Hypothalamus (tissue), 51 donors: ENCODE results near the gene CHID1.
A peak's percentile ranks its signal among the peaks of the same experiment; 100 is the strongest.

Experiments
- DNase-seq, 51 donors: peaks; one replicate each; lab custom pipeline; 2025; lab: John Stamatoyannopoulos, UW

Gene CHID1

DNA sequence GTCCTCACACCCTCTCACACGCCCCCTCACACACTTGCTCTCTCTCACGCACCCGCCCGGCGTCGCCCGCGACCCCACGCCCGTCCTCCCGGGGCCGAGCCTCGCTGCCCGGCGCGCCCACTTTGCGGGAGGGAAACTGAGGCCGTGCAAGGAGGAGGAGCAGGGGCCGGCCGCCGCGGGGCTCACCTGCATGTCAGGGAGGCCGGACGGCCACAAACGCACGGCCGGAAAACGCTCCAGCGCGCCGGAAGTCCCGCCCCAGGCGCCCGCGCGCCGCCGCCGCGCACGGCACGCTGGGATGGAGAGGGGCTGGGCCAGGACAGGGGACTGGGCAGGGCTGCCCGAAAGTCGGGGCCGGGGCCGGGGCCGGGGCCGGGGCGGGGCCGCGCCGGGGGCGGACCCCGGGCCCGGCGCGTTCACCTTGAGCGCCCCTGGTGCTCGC is at the start of gene CHID1:
Gene CHID1, minus strand, starts transcription at position 222 of the 442 bp plus-strand sequence. CDS start 5,994 bp downstream, outside the sequence.
- peak in 50 of 51 donors; percentile 32 to 89 (median 77) for DNase-seq

- DNase-seq = no peak
Observed at GRCh38 chr11:959608-960007, 49.0 kb upstream of the CHID1 start.

GRCh38 chr11:959027-959426 is 48.4 kb upstream of the CHID1 start:
- no peak for DNase-seq

- DNase-seq = no peak
Observed at GRCh38 chr11:958101-958500, 47.5 kb upstream of the CHID1 start.

DNA sequence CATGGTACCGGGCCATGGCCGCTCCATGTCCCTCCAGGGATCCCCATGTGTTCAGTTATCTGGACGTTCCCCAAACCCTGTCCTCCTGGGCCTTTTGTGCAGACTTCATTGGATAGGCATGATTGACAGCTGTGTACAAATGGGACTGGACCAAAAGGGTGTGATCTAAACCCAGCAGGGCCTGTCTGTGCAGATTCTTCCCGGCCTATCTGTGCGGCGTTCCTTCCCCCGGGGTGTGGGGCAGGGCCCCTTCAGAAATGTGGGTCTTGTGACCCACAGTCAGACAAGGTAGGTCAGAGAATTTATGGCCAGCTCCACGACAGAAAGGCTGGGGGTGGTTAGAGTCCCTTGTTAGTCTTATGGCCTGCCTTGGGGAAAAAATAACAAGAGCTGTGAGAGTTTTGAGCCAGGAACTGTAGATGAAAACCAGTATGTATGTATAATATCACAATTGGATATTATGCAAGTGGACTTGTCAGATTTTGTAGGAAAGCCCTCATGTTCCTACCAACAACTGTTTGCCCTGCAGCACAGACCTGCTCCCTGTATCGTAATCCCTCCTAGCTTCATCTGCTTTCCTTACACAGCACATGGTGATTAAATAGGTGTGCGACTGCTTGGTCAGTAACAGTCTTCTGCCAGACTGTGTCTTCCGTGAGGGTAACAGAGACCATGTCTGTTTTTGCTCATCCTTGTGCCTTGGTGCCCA is 46.8 kb upstream of the CHID1 start:
- DNase-seq = no peak

DNA sequence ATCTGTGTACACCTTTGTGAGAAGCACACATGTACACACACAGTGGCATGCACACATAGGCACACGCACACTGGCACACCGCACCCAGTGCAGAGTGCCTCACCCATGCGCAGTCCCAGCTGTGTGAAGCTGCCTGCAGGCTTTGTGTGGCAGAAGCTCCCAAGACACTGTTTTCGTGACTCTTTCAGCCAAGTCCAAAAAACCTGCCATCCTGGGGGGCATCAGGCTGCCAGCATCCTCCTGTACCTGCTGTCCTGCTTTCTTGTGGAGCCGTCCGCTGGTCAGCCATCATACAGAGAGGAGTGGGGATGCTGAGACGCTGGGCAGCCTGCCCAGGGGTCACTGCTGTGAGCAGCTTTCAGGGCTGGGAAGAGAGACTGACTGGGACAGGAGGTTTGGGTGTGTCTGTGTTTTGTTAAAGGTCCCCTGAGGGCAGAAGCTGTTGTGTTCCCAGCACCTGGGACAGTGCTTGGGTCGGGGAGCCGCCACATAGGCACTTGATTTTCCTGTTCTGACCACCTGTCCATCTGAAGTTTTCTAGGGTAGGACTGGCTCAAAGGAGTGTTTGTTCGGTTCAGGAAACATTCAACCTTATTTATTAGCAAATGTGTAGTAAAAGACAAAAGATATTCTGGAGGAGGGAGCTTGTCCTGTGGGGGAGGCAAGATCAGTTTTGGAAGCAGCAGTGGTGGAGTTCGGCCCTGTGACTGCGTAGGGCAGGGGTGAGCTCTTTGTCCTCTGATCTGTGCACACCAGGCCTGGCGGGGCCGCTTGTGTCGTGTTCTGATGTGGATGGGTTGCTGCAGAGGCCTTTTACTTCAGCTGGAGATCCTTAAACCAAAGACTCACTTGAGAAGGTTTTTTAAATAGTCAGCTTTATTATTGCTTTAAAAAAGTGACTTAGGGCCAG is 44.8 kb upstream of the CHID1 start:
- DNase-seq = no peak

GRCh38 chr11:954392-955153 is 44.0 kb upstream of the CHID1 start:
- DNase-seq = no peak

DNA sequence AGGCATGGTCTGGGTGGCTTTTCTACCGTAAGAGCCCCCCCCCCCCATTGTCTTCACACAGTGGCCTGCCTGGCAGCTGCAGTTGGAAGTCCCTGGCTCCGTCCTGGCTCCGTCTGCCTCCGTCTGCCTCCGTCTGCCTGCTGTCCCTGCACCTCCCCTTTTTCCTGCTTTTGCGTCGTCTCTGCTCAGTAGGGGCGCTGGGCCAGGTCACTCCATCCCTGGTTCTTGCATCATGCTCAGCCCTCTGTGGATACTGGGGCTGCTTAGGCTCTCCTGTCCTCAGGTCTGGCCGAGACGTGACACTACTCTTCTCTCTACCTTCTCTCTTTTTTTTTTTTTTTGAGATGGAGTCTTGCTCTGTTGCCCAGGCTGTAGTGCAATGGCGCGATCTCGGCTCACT is 42.9 kb upstream of the CHID1 start:
- peak in 3 of 51 donors; percentile 18 to 32 (median 20) for DNase-seq

GRCh38 chr11:952406-953385 is 42.1 kb upstream of the CHID1 start:
- DNase-seq = peak in 15 of 51 donors; percentile 14 to 56 (median 34)

DNA sequence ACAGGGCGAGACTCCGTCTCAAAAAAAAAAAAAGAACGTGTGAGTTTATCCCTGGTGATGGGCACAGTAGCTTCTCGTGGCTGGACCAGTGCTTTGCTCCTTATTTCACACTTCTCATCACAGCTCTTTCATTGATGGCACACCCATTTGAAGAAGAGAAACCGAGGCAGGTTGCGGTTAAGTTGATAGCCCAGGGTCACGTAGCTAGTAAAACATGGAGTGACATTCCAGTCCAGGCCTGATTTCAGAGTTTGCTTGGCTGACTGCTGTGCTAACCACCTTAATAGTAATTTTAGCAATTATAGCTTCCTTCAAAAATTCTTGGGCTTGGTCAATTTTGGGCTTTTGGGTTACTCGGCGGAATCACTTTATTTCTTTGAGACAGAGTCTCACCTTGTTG is 40.9 kb upstream of the CHID1 start:
- no peak for DNase-seq

DNA sequence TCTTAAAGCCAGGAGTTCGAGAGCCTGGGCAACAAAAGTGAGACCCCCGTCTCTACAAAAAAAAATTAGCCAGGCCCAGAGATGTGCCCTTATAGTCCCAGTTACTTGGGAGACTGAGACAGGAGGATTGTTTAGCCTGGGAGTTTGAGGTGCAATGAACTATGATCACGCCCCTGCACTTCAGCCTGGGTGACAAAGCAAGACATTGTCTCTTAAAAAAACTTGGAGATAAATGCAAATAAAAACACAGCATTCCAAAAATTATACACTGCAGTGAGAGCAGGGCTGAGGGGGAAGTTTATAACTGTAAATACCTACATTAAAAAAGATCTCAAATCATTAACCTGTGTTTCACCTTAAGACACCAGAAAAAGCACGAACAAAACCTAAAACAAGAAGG is 37.1 kb upstream of the CHID1 start:
- no peak for DNase-seq

DNA sequence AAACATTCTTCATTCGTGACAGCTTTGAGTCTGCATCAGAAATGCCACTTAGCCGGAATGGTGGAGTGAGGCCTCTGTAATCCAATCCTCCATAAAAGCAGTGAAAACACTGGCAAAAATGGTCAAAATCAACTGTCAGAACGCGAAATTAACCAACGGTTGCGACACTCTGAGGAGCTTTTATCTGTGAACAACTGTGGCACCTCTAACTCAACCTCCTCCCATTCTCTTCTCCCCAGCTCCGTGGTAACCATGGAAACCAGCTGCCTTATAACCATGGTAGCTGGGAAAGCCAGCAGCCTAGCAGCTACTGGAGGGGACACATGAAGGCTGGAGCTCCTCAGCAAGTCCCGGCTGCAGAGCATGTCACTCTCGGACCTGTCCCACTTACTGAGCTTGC is 35.4 kb upstream of the CHID1 start:
- peak in 24 of 51 donors; percentile 12 to 74 (median 45) for DNase-seq

- peak in 1 of 51 donors; percentile 17 for DNase-seq
Observed at GRCh38 chr11:944711-945470, 34.3 kb upstream of the CHID1 start.

- DNase-seq = peak in 14 of 51 donors; percentile 7 to 63 (median 32)
Observed at GRCh38 chr11:942823-943222, 32.2 kb upstream of the CHID1 start.

- peak in 2 of 51 donors; percentile 7 to 26 for DNase-seq
Observed at GRCh38 chr11:940496-941135, 30.0 kb upstream of the CHID1 start.

DNA sequence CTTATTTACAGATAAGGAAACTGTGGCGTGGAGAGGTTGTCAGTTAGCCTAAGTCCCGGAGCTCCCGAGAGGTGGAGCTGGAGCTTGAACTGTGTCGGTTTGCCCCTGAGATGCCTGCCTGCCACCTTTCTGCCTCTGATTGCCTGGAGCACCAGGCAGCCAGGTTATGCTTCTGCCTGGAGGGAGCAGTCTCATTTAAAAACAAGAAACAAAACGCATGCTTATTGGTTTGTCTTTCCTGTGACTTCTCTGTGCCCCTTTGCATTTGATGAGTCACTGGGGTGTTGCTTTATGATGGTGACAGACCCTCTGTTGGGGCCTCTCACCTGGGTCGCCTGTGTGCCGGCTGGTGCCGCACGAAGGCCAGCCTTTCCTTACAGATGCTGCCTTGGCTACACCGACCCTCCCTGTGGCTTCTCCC is 27.2 kb upstream of the CHID1 start:
- DNase-seq = no peak

- no peak for DNase-seq
Observed at GRCh38 chr11:936199-936598, 25.6 kb upstream of the CHID1 start.

GRCh38 chr11:934527-934926 is 23.9 kb upstream of the CHID1 start:
- no peak for DNase-seq
